GM18502 (cell line): ENCODE results near the gene SPRYD7.
"Not testable (repeated sequence)": the region's sequence is repeated elsewhere in the genome, so short reads cannot be mapped to it uniquely, and the experiment has no call there.

Experiments used
- ATAC-seq: cut with Tn5 transposase; IDR thresholded peaks from one replicate; pipeline ENCODE4 v1.9.1; 2021; ENCODE audit warnings: mild to moderate bottlenecking; ENCODE audit not compliant: unreplicated experiment, poor library complexity

The SPRYD7 gene

DNA sequence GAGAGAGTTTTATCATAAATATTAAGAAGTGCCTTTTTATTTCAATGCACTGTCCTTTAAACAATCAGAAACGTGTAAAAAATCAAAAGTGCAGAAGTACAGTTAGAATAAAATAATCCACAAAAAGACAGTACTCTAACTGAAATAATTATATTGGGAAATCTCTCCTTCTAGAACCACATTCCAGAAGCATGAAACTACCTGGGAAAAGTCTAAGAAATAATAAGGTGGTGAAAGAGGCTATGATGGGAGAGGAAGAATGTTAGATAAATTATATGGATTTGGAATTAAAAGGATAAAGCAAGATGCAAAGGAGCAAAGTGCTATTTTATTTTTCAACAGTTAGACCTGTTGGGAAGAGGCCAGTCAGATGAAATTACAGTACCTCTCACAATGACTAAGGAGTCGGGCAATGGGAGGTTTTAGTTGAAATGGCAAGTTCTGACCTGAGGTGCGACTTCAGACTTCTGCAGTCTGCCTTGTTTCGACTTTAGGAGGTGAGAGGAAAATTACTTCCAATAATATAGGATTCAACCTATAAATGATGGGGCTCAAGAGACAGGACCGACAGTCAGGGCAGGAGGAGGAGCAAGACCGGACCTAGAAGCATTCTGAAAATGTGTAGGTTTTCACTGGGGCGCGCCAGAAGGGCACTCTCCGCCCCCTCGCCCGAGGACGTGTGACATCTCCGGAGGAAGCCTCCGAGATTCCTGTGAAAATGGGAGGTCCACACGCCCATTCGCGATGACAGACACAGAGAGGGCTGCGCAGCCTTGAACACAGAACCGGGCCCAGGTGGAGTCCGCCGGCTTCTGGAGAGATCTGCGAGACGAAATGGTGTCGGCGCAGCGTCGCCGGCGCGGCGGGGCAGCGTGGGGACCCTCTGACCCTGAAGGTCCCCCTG, 717 bp downstream of the SPRYD7 start:
- ATAC-seq: peak; percentile 37

GRCh38 chr13:49933511-49933910, 2.6 kb downstream of the SPRYD7 start:
- no peak for ATAC-seq

- no peak for ATAC-seq
These were observed 3.3 kb downstream of the SPRYD7 start for GRCh38 chr13:49932868-49933267.

DNA sequence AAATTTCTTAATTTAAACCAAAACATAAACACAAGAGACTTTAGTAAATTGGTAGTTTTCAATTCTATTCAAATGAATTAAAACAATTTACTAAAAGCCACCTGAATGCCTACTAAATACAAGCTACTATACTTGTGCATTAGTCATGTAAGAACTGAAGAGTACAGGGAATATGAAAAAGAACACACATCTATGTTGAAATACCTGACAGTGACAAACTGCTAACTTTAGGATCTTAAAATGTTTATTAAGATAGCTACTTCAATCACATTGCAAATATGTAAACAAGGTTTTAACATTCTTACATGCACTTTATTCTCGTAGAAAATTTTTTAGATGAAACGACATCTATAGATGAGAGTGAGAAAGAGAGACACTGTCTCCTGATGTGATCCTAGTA, 4.1 kb downstream of the SPRYD7 start:
- ATAC-seq: no peak

DNA sequence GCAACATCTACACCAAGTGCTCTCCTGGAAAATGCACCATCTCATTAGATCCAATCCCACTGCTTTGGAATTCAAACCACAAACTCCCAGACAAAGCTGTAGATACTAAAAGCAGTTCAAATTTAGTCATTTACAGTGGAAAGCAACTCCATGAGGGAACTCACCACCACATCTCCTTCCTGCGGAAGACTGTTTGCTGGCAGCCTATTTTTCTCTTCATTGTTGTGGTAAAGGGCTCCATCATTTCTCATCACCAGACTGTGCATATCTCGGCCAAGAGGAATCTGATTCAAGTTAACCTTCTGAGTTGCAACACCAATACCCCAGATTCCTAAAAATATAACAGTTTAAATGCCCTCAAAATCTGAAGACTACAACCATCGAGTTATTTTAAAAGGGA, 8.4 kb downstream of the SPRYD7 start:
- ATAC-seq: no peak

- no peak for ATAC-seq
These were observed 10.2 kb downstream of the SPRYD7 start for GRCh38 chr13:49925881-49926418.

GRCh38 chr13:49922301-49922700, 13.8 kb downstream of the SPRYD7 start:
- ATAC-seq: no peak

DNA sequence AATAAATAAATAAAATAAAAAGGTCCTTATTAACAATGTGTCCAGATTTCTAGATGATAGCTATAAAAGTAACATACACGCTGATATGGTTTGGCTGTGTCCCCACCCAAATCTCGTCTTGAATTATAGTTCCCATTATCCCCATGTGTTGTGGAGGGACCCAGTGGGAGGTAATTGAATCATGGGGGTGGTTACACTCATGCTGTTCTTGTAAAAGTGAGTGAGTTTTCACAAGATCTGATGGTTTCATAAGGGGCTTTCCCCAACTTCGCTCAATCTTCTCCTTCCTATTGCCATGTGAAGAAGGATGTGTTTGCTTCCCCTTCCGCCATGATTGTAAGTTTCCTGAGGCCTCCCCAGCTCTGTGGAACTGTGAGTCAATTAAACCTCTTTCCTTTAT, 15.2 kb downstream of the SPRYD7 start:
- not testable (repeated sequence) for ATAC-seq

DNA sequence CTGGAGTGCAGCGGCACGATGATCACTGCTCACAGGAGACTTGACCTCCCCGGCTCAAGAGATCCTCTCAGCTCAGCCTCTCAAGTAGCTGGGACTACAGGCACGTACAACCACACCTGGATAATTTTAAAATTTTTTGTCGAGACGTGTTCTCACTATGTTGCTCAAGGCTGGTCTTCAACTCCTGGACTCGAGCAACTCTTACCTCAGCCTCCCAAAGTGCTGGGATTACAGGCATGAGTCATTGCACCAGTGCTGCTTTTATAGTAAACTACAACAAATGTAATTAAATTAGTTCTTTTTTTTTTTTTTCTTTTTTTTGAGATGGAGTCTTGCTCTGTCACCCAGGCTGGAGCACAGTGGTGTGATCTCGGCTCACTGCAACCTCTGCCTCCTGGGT, 18.0 kb downstream of the SPRYD7 start:
- ATAC-seq: not testable (repeated sequence)

DNA sequence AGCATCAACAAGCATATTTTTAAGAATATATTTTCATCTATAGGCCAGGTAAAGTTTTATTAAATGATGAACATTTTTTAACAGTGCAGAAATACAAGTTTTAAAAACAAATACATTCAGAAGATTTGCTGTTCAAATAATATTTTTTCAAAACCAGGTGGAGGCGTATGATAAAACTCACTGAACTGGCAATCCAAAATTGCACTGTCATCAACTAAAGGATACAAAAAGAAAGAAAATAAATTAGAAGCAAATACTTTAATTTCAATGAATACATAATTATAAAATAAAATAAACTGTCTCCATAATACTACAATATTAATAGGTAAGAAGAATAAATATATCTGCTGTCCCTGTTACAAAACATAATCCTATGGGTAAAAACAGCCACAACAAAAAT, 21.2 kb downstream of the SPRYD7 start:
- ATAC-seq: no peak

DNA sequence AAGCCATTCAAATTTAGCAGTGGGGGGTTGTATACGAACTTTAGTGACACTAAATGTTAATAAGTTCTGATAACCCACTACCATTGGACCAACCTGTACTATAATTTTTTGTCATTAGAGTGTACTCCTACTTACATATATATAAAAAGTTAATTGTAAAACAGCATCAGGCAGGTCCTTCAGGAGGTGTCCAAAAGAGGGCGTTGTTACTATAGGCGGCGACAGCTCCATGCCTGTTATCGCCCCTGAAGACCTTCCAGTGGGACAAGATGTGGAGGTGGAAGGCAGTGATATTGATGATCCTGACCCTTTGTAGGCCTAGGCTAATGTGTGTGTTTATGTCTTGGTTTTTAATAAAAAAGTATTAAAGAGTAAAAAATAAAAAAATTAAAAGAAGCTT, 27.5 kb downstream of the SPRYD7 start:
- ATAC-seq: no peak

GRCh38 chr13:49904729-49905456, 31.2 kb downstream of the SPRYD7 start:
- no peak for ATAC-seq

- ATAC-seq: no peak
These were observed 37.3 kb downstream of the SPRYD7 start for GRCh38 chr13:49898792-49899191.

DNA sequence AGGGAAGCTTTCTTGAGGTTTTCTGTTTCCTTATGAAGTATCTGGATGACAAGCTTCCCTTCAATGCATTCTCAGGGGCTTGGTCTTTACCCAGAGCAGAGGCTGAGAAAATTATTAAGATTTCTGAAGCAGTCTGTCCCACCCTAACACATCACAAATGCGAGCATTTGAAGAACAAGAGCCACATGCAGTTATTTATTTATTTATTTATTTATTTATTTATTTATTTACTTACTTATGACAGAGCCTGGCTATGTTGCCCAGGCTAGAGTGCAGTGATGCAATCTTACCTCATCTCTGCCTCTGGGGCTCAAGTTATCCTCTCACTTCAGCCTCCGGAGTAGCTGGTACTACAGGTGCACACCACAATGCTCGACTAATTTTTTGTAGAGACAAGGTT, 38.4 kb downstream of the SPRYD7 start:
- no peak for ATAC-seq

DNA sequence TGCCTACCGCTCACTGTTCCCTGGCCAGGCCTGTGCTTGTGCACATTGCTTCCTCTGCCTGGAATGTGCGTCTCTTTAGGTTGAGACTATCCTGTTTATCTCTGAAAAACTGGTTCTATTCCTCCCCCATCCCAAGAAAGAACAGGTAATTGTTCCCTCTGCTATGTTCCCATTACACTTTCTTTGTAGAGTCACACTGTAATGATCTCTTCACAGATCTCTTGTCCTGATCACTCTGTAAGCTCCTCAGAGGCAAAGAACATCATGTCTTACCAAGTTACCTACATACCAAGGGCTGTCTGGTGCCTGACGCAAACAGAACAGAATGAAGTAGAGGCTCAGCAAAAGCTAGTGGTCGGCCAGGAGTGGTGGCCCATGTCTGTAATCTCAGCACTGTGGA, 40.3 kb downstream of the SPRYD7 start:
- no peak for ATAC-seq

- ATAC-seq: no peak
These were observed 42.5 kb downstream of the SPRYD7 start for GRCh38 chr13:49893591-49893990.

- no peak for ATAC-seq
These were observed 45.8 kb downstream of the SPRYD7 start for GRCh38 chr13:49890376-49890775.

- no peak for ATAC-seq
These were observed 57.5 kb downstream of the SPRYD7 start for GRCh38 chr13:49878682-49879081.

GRCh38 chr13:49877629-49878218, 58.4 kb downstream of the SPRYD7 start:
- ATAC-seq: no peak

DNA sequence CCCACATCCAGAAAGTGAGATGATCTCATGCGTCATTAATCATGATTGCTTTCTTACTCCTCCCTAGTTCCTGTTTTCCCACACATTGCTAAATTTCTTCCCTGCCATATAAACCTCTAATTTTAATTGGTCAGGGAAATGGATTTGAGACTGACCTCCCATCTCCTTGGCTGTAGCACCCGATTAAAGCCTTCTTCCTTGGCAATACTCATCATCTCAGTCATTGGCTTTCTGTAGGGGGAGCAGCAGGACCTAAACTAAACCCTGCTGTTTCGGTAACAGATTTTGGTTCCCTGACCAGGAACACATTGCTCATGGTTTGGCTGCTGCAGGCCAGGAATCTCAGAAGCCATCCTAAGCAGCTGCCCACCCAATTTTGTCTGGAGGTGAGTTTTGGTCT, 61.7 kb downstream of the SPRYD7 start:
- no peak for ATAC-seq

DNA sequence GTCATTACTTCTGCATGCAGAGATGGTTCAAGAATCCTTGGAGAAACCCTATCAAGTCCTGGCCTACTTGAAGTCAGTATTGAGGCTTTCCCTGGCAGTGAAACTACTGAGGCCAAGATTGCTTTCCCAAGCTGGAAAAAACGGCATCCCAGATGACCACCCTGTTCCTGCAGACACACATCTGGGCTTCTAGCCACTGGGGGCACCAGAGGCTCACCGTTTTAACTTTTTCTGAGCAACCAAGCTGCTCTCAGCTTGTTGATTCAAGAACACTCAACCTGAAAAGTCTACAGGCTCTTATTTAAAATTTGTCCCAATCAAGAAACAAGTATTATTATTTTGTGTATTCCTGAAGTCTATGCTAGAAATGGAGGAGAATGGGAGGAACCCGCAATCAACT, 66.6 kb downstream of the SPRYD7 start:
- ATAC-seq: no peak
